Endothelial cell of umbilical vein (primary cell): ENCODE data around the gene LMO1. TPM values are rescaled to one million over a fixed set of nuclear protein-coding genes. Genes with fewer than 3 reads are reported as not detected.

Experiments used
- BruUV-seq: library from RNA; stranded (reverse); fragments of 400-500 nt; replicated peaks from 2 replicates; lab custom pipeline; 2021; lab: Mats Ljungman, UMichigan
- CTCF ChIA-PET: fragments of 300-600, 350-600 bp; sonication (Branson Sonifier 250); formaldehyde crosslinking; loops from one replicate; lab custom pipeline; 2021; ENCODE audit warnings: antibody characterized with exemption, inconsistent platforms; lab: Charles Lee
- POLR2A ChIA-PET: fragments of 300-600, 350-600 bp; sonication (Branson Sonifier 250); formaldehyde crosslinking; loops from one replicate; lab custom pipeline; 2021; ENCODE audit warnings: antibody characterized with exemption, inconsistent platforms; lab: Charles Lee
- DNase-seq: peaks from one replicate; pipeline ENCODE4 v3.0.0-alpha.2; 2011; ENCODE audit warnings: low read depth, low spot score
- FAIRE-seq: peaks from 2 replicates; lab custom pipeline; 2011; peaks lifted over from hg19 to GRCh38; lab: Jason Lieb, UNC
- H2AFZ ChIP-seq: 2 replicates; pipeline ENCODE4 v1.6.0; 2012; ENCODE audit warnings: low read depth, low read length, control low read depth, inconsistent platforms
- H3K27ac ChIP-seq: 2 replicates; pipeline ENCODE4 v1.5.1; 2011; ENCODE audit warnings: low read depth, mild to moderate bottlenecking, control low read depth, low read length, moderate library complexity; ENCODE audit not compliant: insufficient read depth
- H3K27me3 ChIP-seq, 2 experiments: 2 replicates each; pipeline versions ENCODE4 v1.6.0 to v1.6.1; 2011; ENCODE audit warnings: low read length in 2 of 2, mixed read lengths in 1 of 2; ENCODE audit not compliant: control insufficient read depth in 2 of 2, insufficient read depth in 2 of 2
- H3K36me3 ChIP-seq, 2 experiments: 2 replicates in 1 of 2; 3 replicates in 1 of 2; pipeline ENCODE4 v1.5.1; 2011; ENCODE audit warnings: low read length in 2 of 2, mild to moderate bottlenecking in 1 of 2, moderate library complexity in 1 of 2; ENCODE audit not compliant: control insufficient read depth in 2 of 2, insufficient read depth in 2 of 2; ENCODE audit errors: extremely low read depth in 1 of 2
- H3K4me1 ChIP-seq: 3 replicates; pipeline ENCODE4 v1.5.1; 2011; ENCODE audit warnings: mild to moderate bottlenecking, low read length; ENCODE audit not compliant: control insufficient read depth, insufficient read depth; ENCODE audit errors: extremely low read depth
- H3K4me2 ChIP-seq: 2 replicates; pipeline ENCODE4 v1.6.1; 2011; ENCODE audit warnings: low read length, control low read depth, mixed read lengths; ENCODE audit not compliant: insufficient read depth
- H3K4me3 ChIP-seq, 3 experiments: fragments of 200-600 bp in 1 of 3; sonication (generic), shearing (Covaris generic) in 1 of 3; replicated peaks in 1 of 3; 2 replicates each; pipeline ENCODE4 v1.5.1; 2011 to 2016; ENCODE audit warnings: control low read depth in 3 of 3, low read length in 3 of 3, mild to moderate bottlenecking in 2 of 3, inconsistent platforms in 1 of 3, low read depth in 1 of 3, moderate library complexity in 1 of 3; ENCODE audit not compliant: insufficient read depth in 1 of 3
- H3K79me2 ChIP-seq: 2 replicates; pipeline ENCODE4 v1.6.0; 2012; ENCODE audit warnings: low read length, inconsistent platforms; ENCODE audit not compliant: control insufficient read depth, insufficient read depth
- H3K9ac ChIP-seq: replicated peaks from 2 replicates; pipeline ENCODE3; 2011; ENCODE audit warnings: low read length, control low read depth; ENCODE audit not compliant: insufficient read depth; ENCODE audit errors: extremely low read depth
- H3K9me1 ChIP-seq: replicated peaks from 3 replicates; pipeline ENCODE4 v1.6.0; 2011; ENCODE audit warnings: mild to moderate bottlenecking, low read length; ENCODE audit not compliant: control insufficient read depth, insufficient read depth; ENCODE audit errors: extremely low read depth
- H3K9me3 ChIP-seq: replicated peaks from 2 replicates; pipeline ENCODE4 v1.5.1; 2012; ENCODE audit warnings: low read length, inconsistent platforms; ENCODE audit not compliant: control insufficient read depth, insufficient read depth
- H4K20me1 ChIP-seq: replicated peaks from 2 replicates; pipeline ENCODE3; 2011; ENCODE audit warnings: mild to moderate bottlenecking, low read length; ENCODE audit not compliant: control insufficient read depth, insufficient read depth; ENCODE audit errors: extremely low read depth
- CTCF ChIP-seq, 2 donors: IDR thresholded peaks; 1 replicate in 1 of 2; 2 replicates in 1 of 2; pipeline ENCODE4 v1.5.1; 2011; ENCODE audit warnings: low read length in 2 of 2, mild to moderate bottlenecking in 2 of 2, moderate library complexity in 2 of 2, control low read depth in 1 of 2, inconsistent platforms in 1 of 2, low read depth in 1 of 2; ENCODE audit not compliant: insufficient read depth in 1 of 2; ENCODE audit errors: extremely low read depth in 1 of 2
- EZH2 ChIP-seq: IDR thresholded peaks from 2 replicates; pipeline ENCODE4 v1.6.1; 2012; ENCODE audit warnings: borderline replicate concordance, low read depth, mild to moderate bottlenecking, moderate library complexity, low read length, inconsistent platforms; ENCODE audit not compliant: severe bottlenecking
- FOS ChIP-seq: IDR thresholded peaks from 2 replicates; pipeline ENCODE4 v1.6.1; 2011; ENCODE audit warnings: mild to moderate bottlenecking, low read length, moderate library complexity, borderline replicate concordance; ENCODE audit not compliant: insufficient read depth
- GATA2 ChIP-seq: IDR thresholded peaks from 2 replicates; pipeline ENCODE4 v1.7.0; 2011; ENCODE audit warnings: low read depth, mild to moderate bottlenecking, moderate library complexity, mixed read lengths, low read length; ENCODE audit not compliant: insufficient read length, insufficient read depth
- JUN ChIP-seq: IDR thresholded peaks from 2 replicates; pipeline ENCODE4 v1.6.1; 2011; ENCODE audit warnings: borderline replicate concordance, low read depth; ENCODE audit not compliant: insufficient read length, insufficient read depth
- MAX ChIP-seq: IDR thresholded peaks from 2 replicates; pipeline ENCODE4 v1.6.1; 2011; ENCODE audit not compliant: insufficient read depth, insufficient read length
- MYC ChIP-seq: IDR thresholded peaks from one replicate; pipeline ENCODE4 v1.6.1; 2011; ENCODE audit warnings: mild to moderate bottlenecking, low read depth, low read length
- POLR2A ChIP-seq: IDR thresholded peaks from 2 replicates; pipeline ENCODE4 v1.6.1; 2012; ENCODE audit warnings: low read depth, mild to moderate bottlenecking, control low read depth, low read length
- POLR2AphosphoS5 ChIP-seq: IDR thresholded peaks from 2 replicates; pipeline ENCODE4 v1.6.1; 2012; ENCODE audit warnings: low read depth, mild to moderate bottlenecking, control low read depth, low read length, moderate library complexity; ENCODE audit not compliant: insufficient read depth
- dilution Hi-C: fragments of 300-500 bp; cut with MboI; formaldehyde crosslinking; loops from one replicate; pipeline ENCODE4 v1.15.0; 2019; ENCODE audit warnings: low sequenced_read_pairs; ENCODE audit not compliant: extremely low pct_ligation_motif_present
- intact Hi-C: fragments of 100-400 bp; cut with micrococcal nuclease; formaldehyde crosslinking; loops from one replicate; pipeline ENCODE4 v1.10.0; 2022
- polyA plus RNA-seq, 4 experiments: library from polyadenylated mRNA; depleted of rRNA in 3 of 4; stranded (reverse) in 3 of 4; unstranded in 1 of 4; fragments of >200 nt; gene quantifications; 2 replicates each; pipeline versions ENCODE4 v1.2.1 to v1.2.3, GENCODE V29; 2011 to 2012; ENCODE audit warnings: missing spikeins in 1 of 4
- total RNA-seq: library from RNA; stranded (reverse); gene quantifications from 2 replicates; pipeline ENCODE4 v1.2.3, GENCODE V29; 2021

LMO1 gene
- total and polyA plus RNA-seq, 2 donors (not counting 3 experiments of a cell fraction or from before 2014, with no cell fraction given) = not detected

- Histone ChIP-seq H2AFZ (no peak overlapping the region), H3K4me2 (no peak overlapping the region), H3K4me3 (no peak overlapping the region), H3K27ac (no peak overlapping the region), H3K9me1 (no peaks in the 10 kb centered on the region), H3K27me3 (peaks cover 0 to 3% of the 10 kb centered on the region in 2 experiments), H3K79me2 (no peaks in the 10 kb centered on the region), H3K4me1 (no peaks in the 10 kb centered on the region), H3K36me3 (no peaks in the 10 kb centered on the region), H3K9ac (no peak overlapping the region), H3K9me3 (no peaks in the 10 kb centered on the region), H4K20me1 (no peaks in the 10 kb centered on the region)
- TF ChIP-seq MYC (no peak), EZH2 (no peak), FOS (no peak), POLR2AphosphoS5 (no peak), GATA2 (no peak), MAX (no peak), JUN (no peak), POLR2A (no peak), CTCF (IDR thresholded peaks at IDR 0.05; ENCODE audit: extremely low read depth in 1 of 2, insufficient read depth in 1 of 2, low read depth in 1 of 2, low read length in 2 of 2) (no peak)
- dilution Hi-C loops = no loop called here
- POLR2A ChIA-PET = no interaction called here
- DNase-seq (no peak), FAIRE-seq (no peak)
- intact Hi-C loops = loop anchor here (2.0 kb wide), 1 partner anchor 589 kb away; no protein-coding TSS in a partner anchor
- no TSS peak for BruUV-seq
- CTCF ChIA-PET = interaction anchor here (1.0 to 6.3 kb wide), 4 partner anchors 17 to 735 kb away, joined by 3 to 49 read pairs (median 16); partner anchors contain the start of gene LMO1
These were observed 39.5 kb downstream of the LMO1 start for GRCh38 chr11:8224161-8224591.
